ENCODE measurements around the gene KRT9. TPM values are rescaled to one million over a fixed set of nuclear protein-coding genes. Genes with fewer than 3 reads are reported as not detected.

Gene KRT9
- total and polyA plus RNA-seq, 2 donors (not counting 3 experiments of a cell fraction or from before 2014, with no cell fraction given): not detected

DNA sequence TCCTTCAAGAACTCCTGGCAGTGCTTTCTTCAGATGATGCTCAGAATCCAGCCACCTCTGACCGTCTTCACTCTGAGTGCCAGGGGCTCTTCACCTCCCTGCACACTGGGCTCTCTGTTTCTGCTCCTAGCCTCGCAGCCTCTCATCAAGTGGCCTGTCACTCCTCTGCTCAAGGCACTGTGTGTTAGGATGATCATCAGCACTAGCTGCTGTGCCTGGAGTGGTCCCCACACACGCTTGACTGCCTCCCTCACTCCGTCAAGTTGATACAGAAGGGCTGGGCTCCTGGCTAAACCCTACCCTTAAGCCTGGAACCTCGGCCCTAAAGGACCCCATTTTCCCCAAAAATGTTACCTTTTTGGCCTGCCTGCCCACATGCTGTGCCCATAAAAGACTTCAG is 15.6 kb downstream of the KRT9 start:
- Histone ChIP-seq H3K4me1 (ENCODE audit: control insufficient read depth, extremely low read depth, insufficient read depth, low read length) (peaks cover 10% of the 10 kb centered on the region), H3K79me2 (ENCODE audit: control insufficient read depth, insufficient read depth, low read length) (no peaks in the 10 kb centered on the region), H3K36me3 (ENCODE audit: control insufficient read depth in 2 of 2, extremely low read depth in 1 of 2, insufficient read depth in 2 of 2, low read length in 2 of 2) (no peaks in the 10 kb centered on the region), H3K4me3 (replicated peaks in 1 of 3; ENCODE audit: insufficient read depth in 1 of 3, low read depth in 1 of 3, low read length in 3 of 3) (no peak overlapping the region), H3K9me1 (replicated peaks; ENCODE audit: control insufficient read depth, extremely low read depth, insufficient read depth, low read length) (no peaks in the 10 kb centered on the region), H3K9ac (replicated peaks; ENCODE audit: extremely low read depth, insufficient read depth, low read length) (no peak overlapping the region), H3K9me3 (replicated peaks; ENCODE audit: control insufficient read depth, insufficient read depth, low read length) (no peaks in the 10 kb centered on the region), H3K27me3 (ENCODE audit: control insufficient read depth in 2 of 2, insufficient read depth in 2 of 2, low read length in 2 of 2) (peaks cover 16 to 17% of the 10 kb centered on the region in 2 experiments), H4K20me1 (replicated peaks; ENCODE audit: control insufficient read depth, extremely low read depth, insufficient read depth, low read length) (no peaks in the 10 kb centered on the region), H3K27ac (ENCODE audit: insufficient read depth, low read depth, low read length) (no peak overlapping the region), H3K4me2 (ENCODE audit: insufficient read depth, low read length) (no peak overlapping the region), H2AFZ (ENCODE audit: low read depth, low read length) (no peak overlapping the region)
- CTCF ChIA-PET: interaction anchor here (0.9 kb wide), 1 partner anchor 23 kb away, joined by 3 read pairs; no protein-coding TSS in a partner anchor
- intact Hi-C loops (cut with micrococcal nuclease): no loop called here
- dilution Hi-C loops (cut with MboI; ENCODE audit: extremely low pct_ligation_motif_present, low sequenced_read_pairs): no loop called here
- no peak for TF ChIP-seq EZH2 (IDR thresholded peaks at IDR 0.05; ENCODE audit: borderline replicate concordance, low read depth, low read length, severe bottlenecking)
- no peak for TF ChIP-seq GATA2 (IDR thresholded peaks at IDR 0.05; ENCODE audit: insufficient read depth, insufficient read length, low read depth, low read length)
- no peak for TF ChIP-seq FOS (IDR thresholded peaks at IDR 0.05; ENCODE audit: borderline replicate concordance, insufficient read depth, low read length)
- TF ChIP-seq POLR2A (IDR thresholded peaks at IDR 0.05; ENCODE audit: low read depth, low read length): no peak
- TF ChIP-seq JUN (IDR thresholded peaks at IDR 0.05; ENCODE audit: borderline replicate concordance, insufficient read depth, insufficient read length, low read depth): no peak
- TF ChIP-seq POLR2AphosphoS5 (IDR thresholded peaks at IDR 0.05; ENCODE audit: insufficient read depth, low read depth, low read length): no peak
- TF ChIP-seq, protein P1, sequence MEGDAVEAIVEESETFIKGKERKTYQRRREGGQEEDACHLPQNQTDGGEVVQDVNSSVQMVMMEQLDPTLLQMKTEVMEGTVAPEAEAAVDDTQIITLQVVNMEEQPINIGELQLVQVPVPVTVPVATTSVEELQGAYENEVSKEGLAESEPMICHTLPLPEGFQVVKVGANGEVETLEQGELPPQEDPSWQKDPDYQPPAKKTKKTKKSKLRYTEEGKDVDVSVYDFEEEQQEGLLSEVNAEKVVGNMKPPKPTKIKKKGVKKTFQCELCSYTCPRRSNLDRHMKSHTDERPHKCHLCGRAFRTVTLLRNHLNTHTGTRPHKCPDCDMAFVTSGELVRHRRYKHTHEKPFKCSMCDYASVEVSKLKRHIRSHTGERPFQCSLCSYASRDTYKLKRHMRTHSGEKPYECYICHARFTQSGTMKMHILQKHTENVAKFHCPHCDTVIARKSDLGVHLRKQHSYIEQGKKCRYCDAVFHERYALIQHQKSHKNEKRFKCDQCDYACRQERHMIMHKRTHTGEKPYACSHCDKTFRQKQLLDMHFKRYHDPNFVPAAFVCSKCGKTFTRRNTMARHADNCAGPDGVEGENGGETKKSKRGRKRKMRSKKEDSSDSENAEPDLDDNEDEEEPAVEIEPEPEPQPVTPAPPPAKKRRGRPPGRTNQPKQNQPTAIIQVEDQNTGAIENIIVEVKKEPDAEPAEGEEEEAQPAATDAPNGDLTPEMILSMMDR (IDR thresholded peaks at IDR 0.05; ENCODE audit: extremely low read depth in 1 of 2, insufficient read depth in 1 of 2, low read depth in 1 of 2, low read length in 2 of 2): no peak
- TF ChIP-seq MYC (IDR thresholded peaks at IDR 0.05; ENCODE audit: low read depth, low read length): no peak
- TF ChIP-seq, protein P2, sequence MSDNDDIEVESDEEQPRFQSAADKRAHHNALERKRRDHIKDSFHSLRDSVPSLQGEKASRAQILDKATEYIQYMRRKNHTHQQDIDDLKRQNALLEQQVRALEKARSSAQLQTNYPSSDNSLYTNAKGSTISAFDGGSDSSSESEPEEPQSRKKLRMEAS (IDR thresholded peaks at IDR 0.05; ENCODE audit: insufficient read depth, insufficient read length): no peak
- FAIRE-seq (no peak), DNase-seq (ENCODE audit: low read depth, low spot score) (no peak)
- POLR2A ChIA-PET: no interaction called here
- no TSS peak for BruUV-seq (replicated peaks)

Data from endothelial cell of umbilical vein (primary cell).